Panc1 (cell line): ENCODE results near the gene MECR.

Source experiments
- CTCF ChIP-seq: fragments of 450-650 bp; IDR thresholded peaks from 2 replicates; pipeline ENCODE4 v1.5.1; 2017; ENCODE audit warnings: mild to moderate bottlenecking
- POLR2AphosphoS5 ChIP-seq: IDR thresholded peaks from 2 replicates; pipeline ENCODE4 v1.6.1; 2012; ENCODE audit warnings: mild to moderate bottlenecking, low read depth, low read length, moderate library complexity
- REST ChIP-seq, 2 experiments: IDR thresholded peaks; 2 replicates each; pipeline ENCODE4 v1.6.1; 2011 to 2012; ENCODE audit warnings: low read depth in 2 of 2, control low read depth in 1 of 2, low read length in 1 of 2, mild to moderate bottlenecking in 1 of 2, moderate library complexity in 1 of 2; ENCODE audit not compliant: insufficient read depth in 1 of 2

GRCh38 chr1:29224356-29224837 is 6.3 kb downstream of the MECR start:
- TF ChIP-seq CTCF (no peak), REST (IDR thresholded peaks at IDR 0.05; ENCODE audit: insufficient read depth in 1 of 2, low read depth in 2 of 2, low read length in 1 of 2) (no peak), POLR2AphosphoS5 (no peak)
